ENCODE results near the gene KCNIP1.

Gene KCNIP1

GRCh38 chr5:170483701-170484458 lies 19.9 kb upstream of the KCNIP1 start:
- DNase-seq (ENCODE audit: low read depth, low spot score): no peak

- DNase-seq (ENCODE audit: low read depth, low spot score): no peak
Observed at GRCh38 chr5:170484459-170484831, 19.4 kb upstream of the KCNIP1 start.

DNA sequence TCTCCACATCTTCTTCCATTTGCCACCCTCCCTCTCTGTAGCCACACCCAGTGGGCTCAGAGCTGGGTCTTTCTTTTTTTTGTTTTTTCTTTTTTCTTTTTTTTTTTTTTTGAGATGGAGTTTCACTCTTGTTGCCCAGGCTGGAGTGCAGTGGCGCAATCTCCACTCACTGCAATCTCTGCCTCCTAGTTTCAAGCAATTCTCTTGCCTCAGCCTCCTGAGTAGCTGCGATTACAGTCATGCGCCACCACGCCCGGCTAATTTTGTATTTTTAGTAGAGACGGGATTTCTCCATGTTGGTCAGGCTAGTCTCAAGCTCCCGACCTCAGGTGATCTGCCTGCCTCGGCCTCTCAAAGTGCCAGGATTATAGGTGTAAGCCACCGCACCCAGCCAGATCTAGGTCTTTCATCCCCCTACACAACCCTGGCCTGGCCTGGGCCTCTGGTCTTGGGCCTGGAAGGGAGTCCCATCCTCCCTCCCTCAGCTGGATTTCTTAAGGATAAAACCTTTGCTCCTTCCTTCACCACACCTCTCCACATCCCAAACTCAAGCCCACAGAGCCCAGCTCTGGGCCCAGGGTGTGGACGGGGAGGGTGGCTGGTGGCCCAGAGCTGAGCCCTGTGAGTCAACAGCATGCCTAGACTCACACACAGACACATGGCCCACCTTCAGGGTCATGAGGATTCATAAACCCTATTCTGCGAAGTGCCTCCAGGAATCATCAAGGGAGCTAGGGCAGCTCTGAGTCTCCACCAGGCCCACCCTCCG lies 18.8 kb upstream of the KCNIP1 start:
- DNase-seq (ENCODE audit: low read depth, low spot score): no peak

DNA sequence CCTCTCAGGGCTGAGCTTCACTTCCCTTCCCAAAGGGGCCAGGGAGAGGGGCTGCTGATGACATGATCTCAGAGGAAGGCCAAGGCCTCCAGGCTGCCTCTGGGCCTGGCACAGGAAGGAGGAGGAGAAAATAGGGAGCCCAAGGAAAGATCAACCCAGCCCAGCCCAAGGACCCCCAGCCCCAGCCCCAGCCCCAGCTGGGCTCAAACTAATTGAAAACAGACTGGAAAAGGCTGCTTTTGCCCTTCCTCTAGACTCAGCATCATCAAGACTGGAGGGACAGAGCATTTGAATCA lies 18.3 kb upstream of the KCNIP1 start:
- no peak for DNase-seq (ENCODE audit: low read depth, low spot score)

GRCh38 chr5:170486371-170486770 lies 17.4 kb upstream of the KCNIP1 start:
- no peak for DNase-seq (ENCODE audit: low read depth, low spot score)

GRCh38 chr5:170488570-170488969 lies 15.2 kb upstream of the KCNIP1 start:
- DNase-seq (ENCODE audit: low read depth, low spot score): no peak

- no peak for DNase-seq (ENCODE audit: low read depth, low spot score)
Observed at GRCh38 chr5:170489199-170489598, 14.6 kb upstream of the KCNIP1 start.

- no peak for DNase-seq (ENCODE audit: low read depth, low spot score)
Observed at GRCh38 chr5:170490381-170490780, 13.4 kb upstream of the KCNIP1 start.

DNA sequence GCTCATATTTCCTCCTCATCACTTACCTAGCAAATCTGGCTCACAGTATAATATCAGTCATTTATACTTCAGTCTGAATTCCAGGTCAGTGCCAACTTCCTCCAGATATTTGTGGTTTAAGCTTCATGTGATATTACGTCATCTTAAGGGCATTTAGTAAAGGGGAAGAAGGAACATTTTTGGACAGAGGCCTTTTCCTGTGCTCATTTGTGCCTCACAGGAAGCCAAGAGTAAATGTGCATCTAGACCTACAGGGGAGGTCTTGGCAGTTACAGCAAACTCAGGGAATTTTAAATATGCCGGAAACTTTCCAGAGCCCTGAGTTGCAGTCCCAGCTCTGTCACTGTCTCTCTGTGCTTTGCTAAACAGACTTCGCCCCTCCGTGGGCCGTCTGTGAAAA lies 12.3 kb upstream of the KCNIP1 start:
- no peak for DNase-seq (ENCODE audit: low read depth, low spot score)

- no peak for DNase-seq (ENCODE audit: low read depth, low spot score)
Observed at GRCh38 chr5:170493028-170493820, 10.6 kb upstream of the KCNIP1 start.

DNA sequence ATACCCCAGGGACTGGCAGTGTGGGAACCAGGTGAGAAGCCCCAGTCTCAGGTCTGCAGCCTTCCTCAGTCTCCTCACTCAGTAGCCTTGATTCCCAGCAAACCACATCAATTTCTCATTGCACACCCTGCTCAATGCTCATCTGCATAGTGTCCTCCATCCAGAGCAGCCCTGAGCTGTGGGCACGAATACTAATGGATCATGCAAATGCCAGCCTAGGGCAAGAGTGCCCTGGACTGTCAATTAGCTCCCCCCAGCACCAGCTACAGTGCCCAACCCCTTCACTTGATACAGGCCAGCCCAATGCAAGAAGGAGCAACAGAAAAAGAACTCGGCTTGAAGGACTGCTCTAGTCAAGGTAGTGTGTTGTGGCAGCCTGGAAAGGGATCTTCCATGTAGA lies 9.8 kb upstream of the KCNIP1 start:
- DNase-seq (ENCODE audit: low read depth, low spot score): no peak

GRCh38 chr5:170495825-170496661 lies 7.8 kb upstream of the KCNIP1 start:
- DNase-seq (ENCODE audit: low read depth, low spot score): no peak

GRCh38 chr5:170496662-170497028 lies 7.2 kb upstream of the KCNIP1 start:
- no peak for DNase-seq (ENCODE audit: low read depth, low spot score)

- DNase-seq (ENCODE audit: low read depth, low spot score): no peak
Observed at GRCh38 chr5:170497311-170498038, 6.3 kb upstream of the KCNIP1 start.

- no peak for DNase-seq (ENCODE audit: low read depth, low spot score)
Observed at GRCh38 chr5:170498811-170499351, 4.9 kb upstream of the KCNIP1 start.

- DNase-seq (ENCODE audit: low read depth, low spot score): no peak
Observed at GRCh38 chr5:170499621-170500020, 4.2 kb upstream of the KCNIP1 start.

DNA sequence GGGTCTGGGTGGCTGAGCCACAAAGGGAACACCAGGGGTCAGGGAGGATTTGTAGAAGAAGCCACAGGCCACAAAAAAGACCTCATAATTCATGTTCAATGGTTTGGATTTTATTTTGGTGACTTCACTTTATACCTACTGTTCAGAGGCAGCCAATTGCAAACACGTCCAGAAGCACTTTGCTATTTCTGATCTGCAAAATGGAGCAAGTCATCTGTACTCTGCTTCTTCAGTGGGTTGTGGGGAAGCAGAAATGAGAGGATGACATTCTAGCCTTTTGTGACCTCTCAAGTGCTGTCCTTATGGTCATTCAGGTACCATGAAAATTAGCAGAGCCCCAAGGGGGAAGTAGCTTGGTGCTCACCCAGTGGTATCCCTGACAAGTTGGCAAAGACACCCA lies 2.5 kb upstream of the KCNIP1 start:
- DNase-seq (ENCODE audit: low read depth, low spot score): no peak

DNA sequence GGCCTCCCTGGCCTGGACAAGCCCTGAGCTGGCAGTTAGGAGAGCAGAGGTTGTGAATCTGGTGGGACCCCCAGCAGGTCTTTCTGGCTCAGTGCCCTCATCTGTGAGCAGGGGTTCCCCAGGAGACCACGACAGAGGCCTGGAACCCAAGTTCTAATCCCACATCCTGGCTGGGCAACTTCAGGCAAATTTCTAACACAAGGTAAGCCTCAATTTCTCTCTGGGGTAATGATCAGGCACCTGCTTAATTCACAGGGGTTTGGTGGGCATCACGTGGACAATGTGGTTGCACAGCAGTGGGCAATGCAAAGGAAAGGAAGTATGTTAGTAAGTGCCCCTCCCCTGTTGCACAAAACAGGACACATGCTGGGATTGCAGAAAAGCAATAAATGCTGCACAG lies 1.9 kb upstream of the KCNIP1 start:
- no peak for DNase-seq (ENCODE audit: low read depth, low spot score)

DNA sequence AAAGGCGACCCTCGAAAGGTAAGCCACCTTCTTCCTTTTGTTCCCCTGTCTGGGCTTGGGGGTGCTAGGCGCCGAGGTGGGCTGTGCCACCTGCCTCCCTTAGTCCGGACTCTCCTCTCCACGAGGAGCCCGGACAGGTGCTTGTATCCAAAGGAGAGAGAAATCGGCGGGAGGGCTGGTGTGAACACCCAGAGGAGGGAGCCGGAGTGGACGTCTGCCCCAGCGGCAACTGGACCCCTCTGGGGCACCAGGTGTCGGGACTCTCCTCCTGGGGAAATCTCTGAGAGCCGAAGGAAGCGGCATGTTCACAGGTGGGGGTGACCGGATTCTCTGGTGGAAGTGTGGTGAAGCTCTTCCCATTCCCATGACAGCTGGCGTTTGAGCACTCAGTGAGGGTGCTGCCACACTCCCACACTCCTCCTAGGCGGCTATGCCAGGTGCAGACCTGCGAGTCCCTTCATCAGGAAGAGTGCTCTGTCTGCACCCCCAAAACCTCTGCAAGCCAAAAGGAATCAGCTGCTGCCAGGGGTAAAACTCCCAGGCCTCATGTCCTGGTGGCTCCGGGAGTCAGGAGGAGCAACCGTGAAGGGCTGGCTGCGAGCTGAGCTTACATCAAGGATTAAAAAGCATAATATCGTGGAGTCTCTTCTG lies 921 bp downstream of the KCNIP1 start:
- DNase-seq (ENCODE audit: low read depth, low spot score): no peak

DNA sequence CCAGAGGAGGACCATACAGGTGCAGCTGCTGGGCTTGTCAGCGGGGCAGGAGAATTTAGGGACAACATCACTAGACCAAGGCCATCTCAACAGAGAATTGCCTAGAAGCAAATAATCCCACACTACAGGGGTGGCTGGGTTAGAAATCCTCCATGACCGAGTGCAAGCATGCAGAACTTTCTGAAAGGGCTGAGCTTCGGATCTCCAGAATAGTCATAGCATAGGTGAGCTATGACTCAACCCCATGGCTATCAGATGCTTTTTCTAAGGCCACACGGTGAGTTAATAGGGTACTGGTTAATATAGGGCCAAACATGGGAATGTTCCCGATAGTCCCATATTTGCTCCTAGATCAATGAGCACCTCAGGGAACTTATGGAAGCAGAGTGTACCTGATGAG lies 4.2 kb downstream of the KCNIP1 start:
- DNase-seq (ENCODE audit: low read depth, low spot score): no peak

Measured in iPS DF 19.7 (cell line).